Esophagus (tissue), 2 donors: ENCODE measurements around the gene SPINT2. TPM values are rescaled to one million over a fixed set of nuclear protein-coding genes. Genes with fewer than 3 reads are reported as not detected.

Experiments used
- H3K27ac ChIP-seq, 2 donors: one replicate each; pipeline ENCODE4 v1.5.1; 2013; ENCODE audit warnings: low read depth in 2 of 2, mild to moderate bottlenecking in 2 of 2, inconsistent platforms in 1 of 2, low read length in 1 of 2, moderate library complexity in 1 of 2
- H3K27me3 ChIP-seq, 2 donors: one replicate each; pipeline ENCODE4 v1.6.1; 2013; ENCODE audit warnings: low read length in 2 of 2, control low read depth in 1 of 2, mild to moderate bottlenecking in 1 of 2; ENCODE audit not compliant: insufficient read depth in 2 of 2, control insufficient read depth in 1 of 2
- H3K36me3 ChIP-seq, 2 donors: one replicate each; pipeline ENCODE4 v1.6.1; 2013; ENCODE audit warnings: low read length in 1 of 2; ENCODE audit not compliant: control insufficient read depth in 2 of 2, insufficient read depth in 2 of 2
- H3K4me1 ChIP-seq, 2 donors: one replicate each; pipeline ENCODE4 v1.6.1; 2013; ENCODE audit warnings: low read length in 1 of 2; ENCODE audit not compliant: control insufficient read depth in 2 of 2, insufficient read depth in 2 of 2
- H3K4me3 ChIP-seq, 2 donors: one replicate each; pipeline ENCODE4 v1.5.1; 2013; ENCODE audit warnings: low read length in 2 of 2, mild to moderate bottlenecking in 2 of 2, low read depth in 1 of 2, moderate library complexity in 1 of 2
- H3K9me3 ChIP-seq, 2 donors: one replicate each; pipeline ENCODE4 v1.6.1; 2013; ENCODE audit warnings: mild to moderate bottlenecking in 2 of 2, low read depth in 1 of 2, low read length in 1 of 2, moderate library complexity in 1 of 2; ENCODE audit not compliant: control insufficient read depth in 2 of 2, insufficient read depth in 1 of 2
- WGBS, 2 donors: extraction: QIAGEN DNeasy Blood & Tissue Kit; methylation state at CpG; one replicate each; pipeline ENCODE4 v1.1.7; 2013; 5-methylcytosine and 5-hydroxymethylcytosine counted together
- polyA plus RNA-seq, 2 donors: library from polyadenylated mRNA; stranded (reverse); fragments of 200-250 nt; gene quantifications; one replicate each; pipeline ENCODE4 v1.2.3, GENCODE V29; 2013
- donor health status: healthy with polysubstance abuse.
- donor health status: Bipolar disorder and iron deficiency.

Gene SPINT2
- polyA plus RNA-seq, 2 donors, result 230 to 334 TPM

DNA sequence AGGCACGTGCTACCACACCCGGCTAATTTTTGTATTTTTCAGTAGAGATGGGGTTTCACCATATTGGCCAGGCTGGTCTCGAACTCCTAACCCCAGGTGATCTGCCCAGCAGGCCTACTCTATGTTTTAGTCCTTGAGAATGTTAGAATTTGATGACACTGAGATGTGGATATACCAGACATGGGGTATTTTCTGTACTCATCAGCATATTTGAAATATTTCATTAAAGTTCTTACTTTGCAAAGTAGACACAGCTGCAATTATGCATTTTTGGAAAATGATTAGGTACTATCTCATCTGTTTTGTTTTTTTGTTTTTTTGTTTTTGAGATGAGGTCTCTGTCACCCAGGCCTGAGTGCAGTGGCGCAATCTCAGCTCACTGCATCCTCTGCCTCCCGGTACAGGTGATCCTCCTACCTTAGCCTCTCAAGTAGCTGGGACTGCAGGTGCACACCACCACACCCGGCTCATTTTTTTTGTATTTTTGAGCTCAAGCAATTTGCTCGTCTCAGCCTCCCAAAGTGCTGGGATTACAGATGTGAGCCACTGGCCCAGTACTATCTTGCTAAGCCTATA lies 12.7 kb downstream of the SPINT2 start:
- Histone ChIP-seq H3K4me3 (no peak overlapping the region), H3K27me3 (no peaks in the 10 kb centered on the region), H3K27ac (peak overlapping the region; percentile 73 to 77), H3K36me3 (no peaks in the 10 kb centered on the region), H3K4me1 (peaks cover 0 to 10% of the 10 kb centered on the region in 2 donors), H3K9me3 (no peaks in the 10 kb centered on the region)
- WGBS, 2 donors, result 86 to 91% methylated on average over 7 of the region's 7 CpGs

DNA sequence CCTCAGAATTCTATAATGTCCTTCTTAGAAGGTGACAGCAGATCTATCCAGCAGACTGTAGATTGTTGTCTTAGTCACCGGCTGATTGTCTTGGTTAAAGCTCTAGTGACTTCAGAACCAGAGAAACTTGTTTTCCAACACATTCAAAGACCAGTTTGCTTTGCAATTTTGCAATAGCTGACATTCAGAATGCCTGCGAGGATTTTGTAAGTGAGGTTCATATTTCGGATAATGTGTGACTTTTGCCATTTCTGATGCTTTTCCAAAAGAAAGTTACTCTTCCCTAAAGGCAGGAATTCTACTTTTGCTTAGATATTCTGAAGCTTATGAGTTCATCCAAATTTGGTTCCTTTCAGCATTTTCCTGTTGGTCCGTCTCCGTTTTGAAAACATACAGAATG lies 13.2 kb downstream of the SPINT2 start:
- WGBS, 2 donors, result 29 to 30% methylated on average over 5 of the region's 5 CpGs
- Histone ChIP-seq H3K9me3 (no peaks in the 10 kb centered on the region), H3K27me3 (no peaks in the 10 kb centered on the region), H3K36me3 (no peaks in the 10 kb centered on the region), H3K4me1 (peaks cover 0 to 10% of the 10 kb centered on the region in 2 donors), H3K4me3 (no peak overlapping the region), H3K27ac (peak overlapping the region in 1 of 2 donors; percentile 77)

DNA sequence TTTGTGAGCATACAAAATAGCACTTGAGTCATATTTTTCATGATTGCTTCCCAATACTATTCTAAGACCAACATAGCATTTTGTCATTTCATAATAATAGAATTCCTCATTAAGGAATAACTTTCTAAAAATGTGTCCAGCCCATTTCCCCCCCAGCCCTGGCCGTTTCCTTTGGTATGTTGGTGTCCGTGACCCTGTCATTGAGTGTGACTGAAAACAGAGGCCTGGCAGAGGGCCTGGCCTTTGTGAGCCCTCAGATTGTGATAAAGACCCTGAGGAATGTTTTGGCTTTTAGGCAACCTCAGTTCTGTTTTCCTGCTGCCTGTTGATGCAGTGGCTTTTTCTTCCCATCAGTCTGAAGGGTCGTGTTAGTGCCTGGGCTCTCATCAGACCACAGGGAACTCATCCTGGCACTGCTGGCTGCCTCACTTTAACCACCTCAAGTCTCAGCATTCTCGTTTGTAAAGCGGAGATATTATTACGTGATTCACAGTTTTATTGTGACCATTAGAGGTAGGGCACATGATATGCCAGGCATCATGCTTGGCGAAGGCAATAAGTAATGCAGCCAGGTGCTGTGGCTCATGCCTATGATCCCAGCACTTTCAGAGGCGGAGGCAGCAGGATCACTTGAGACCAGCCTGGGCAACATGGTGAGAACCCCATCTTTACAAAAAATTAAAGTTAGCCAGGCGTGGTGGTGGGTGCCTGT lies 13.8 kb downstream of the SPINT2 start:
- no peaks in the 10 kb centered on the region for H3K36me3 ChIP-seq
- peaks cover 0 to 10% of the 10 kb centered on the region in 2 donors for H3K4me1 ChIP-seq
- WGBS, 2 donors, result 48 to 54% methylated on average over 9 of the region's 9 CpGs
- H3K9me3 ChIP-seq, result no peaks in the 10 kb centered on the region
- peak overlapping the region; percentile 77 to 91 for H3K27ac ChIP-seq
- H3K27me3 ChIP-seq, result no peaks in the 10 kb centered on the region
- no peak overlapping the region for H3K4me3 ChIP-seq

DNA sequence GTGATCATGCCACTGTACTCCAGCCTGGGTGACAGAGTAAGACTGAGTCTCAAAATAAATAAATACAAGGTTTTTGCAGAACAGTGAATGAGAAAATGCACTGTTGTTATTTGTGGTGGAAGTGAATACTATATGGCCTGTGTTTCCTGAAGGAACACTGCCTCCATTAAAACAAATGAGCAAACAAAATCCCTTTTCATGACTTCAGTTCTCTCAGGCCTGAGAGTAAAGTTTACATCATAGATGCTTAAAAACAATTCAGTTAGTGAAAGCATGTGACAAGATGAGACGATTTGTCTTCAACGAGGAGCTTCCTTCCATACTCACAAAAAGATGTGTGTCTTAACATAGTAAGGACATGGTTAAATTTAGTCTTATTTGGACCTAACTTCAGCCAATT lies 14.4 kb downstream of the SPINT2 start:
- Histone ChIP-seq H3K36me3 (no peaks in the 10 kb centered on the region), H3K4me1 (peaks cover 0 to 14% of the 10 kb centered on the region in 2 donors)
- 52 to 63% methylated on average over 2 of the region's 2 CpGs for WGBS, 2 donors

DNA sequence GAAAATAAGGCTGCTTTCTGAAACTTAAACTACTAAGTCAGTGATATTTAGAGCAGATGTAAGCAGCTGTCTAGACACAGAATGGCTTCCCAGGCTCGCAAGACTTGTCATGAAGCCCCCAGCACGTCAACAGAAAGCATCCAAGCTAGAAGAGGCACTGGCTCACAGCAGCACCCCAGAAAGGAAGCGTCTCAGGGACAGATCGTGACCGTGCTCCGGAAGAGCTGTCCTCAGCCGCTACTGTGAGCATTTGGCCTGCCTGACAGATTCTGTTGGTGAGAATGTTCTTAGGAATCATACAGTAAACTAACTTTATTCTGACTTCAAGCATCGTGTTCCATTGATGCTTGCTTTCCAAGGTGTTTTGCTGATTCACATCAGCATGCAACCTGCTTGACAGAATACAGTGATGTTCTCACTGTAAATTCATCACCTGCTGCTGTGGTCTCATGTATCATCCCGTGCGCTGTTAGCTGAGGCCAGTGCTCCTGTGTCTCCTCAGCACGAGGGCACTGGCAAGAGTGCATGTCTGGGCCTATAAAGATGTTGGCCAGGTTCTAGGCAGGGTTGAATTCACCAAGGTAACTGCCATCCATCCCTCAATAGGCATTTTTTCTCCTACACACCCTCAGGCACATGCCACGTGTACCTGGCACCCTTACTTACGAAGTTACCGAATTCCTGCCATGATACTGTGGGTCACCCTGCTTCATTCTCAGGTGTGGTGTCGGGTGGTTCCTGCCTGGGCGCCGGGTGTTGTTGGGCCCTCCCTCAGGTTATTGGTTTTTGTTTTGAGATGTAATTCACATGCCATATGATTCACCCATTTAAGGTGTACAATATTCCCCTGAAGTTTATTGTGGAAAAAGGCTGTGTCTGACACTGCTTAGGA lies 15.9 kb downstream of the SPINT2 start:
- Histone ChIP-seq H3K4me1 (peaks cover 0 to 14% of the 10 kb centered on the region in 2 donors), H3K9me3 (no peaks in the 10 kb centered on the region), H3K36me3 (peaks cover 0 to 2% of the 10 kb centered on the region in 2 donors), H3K4me3 (no peak overlapping the region), H3K27ac (peak overlapping the region; percentile 10 to 73), H3K27me3 (no peaks in the 10 kb centered on the region)
- WGBS, 2 donors, result 57 to 58% methylated on average over 17 of the region's 17 CpGs

More for the DNA sequence above, 14.4 kb downstream of the SPINT2 start:
- H3K4me3 ChIP-seq, result no peak overlapping the region
- H3K27me3 ChIP-seq, result no peaks in the 10 kb centered on the region
- no peaks in the 10 kb centered on the region for H3K9me3 ChIP-seq
- H3K27ac ChIP-seq, result peak overlapping the region; percentile 77 to 91

DNA sequence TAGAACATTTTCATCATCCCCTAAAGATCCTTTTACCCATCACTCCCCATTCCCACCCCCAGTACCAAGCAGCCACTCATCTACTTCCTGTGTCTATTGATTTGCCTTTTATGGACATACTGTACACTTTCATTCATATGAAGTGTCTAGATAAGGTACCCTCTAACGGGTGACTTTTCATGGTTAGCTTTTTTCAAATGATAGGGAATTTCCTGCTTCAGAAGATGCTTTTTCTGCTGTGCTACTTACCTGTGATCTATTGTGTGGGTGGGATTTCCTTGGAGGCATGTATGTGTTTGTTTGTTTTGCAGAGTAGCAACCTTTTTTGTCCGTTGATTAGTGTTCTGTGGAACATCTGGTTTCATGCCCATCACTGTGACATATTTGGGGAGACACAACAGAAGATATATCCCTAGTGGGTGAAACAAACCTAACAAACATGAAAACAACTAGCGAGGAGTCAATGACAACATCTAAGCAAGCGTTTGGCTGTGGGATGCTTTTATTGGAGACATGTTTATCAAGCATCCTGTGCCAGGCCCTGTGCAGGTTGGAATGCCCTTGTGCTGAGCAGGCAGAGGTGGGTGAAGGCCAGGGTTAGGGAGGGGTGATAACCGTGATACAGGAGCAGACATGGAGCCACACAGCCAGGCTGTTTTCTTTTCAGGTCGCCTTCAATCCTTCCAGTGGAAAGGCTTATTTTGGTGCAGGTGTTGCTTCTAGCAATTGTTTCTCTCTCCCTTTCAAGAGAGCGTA lies 17.6 kb downstream of the SPINT2 start:
- Histone ChIP-seq H3K4me1 (peaks cover 0 to 14% of the 10 kb centered on the region in 2 donors), H3K27ac (no peak overlapping the region), H3K9me3 (no peaks in the 10 kb centered on the region), H3K4me3 (no peak overlapping the region), H3K36me3 (peaks cover 0 to 8% of the 10 kb centered on the region in 2 donors), H3K27me3 (no peaks in the 10 kb centered on the region)
- WGBS, 2 donors, result 63 to 69% methylated on average over 7 of the region's 7 CpGs

DNA sequence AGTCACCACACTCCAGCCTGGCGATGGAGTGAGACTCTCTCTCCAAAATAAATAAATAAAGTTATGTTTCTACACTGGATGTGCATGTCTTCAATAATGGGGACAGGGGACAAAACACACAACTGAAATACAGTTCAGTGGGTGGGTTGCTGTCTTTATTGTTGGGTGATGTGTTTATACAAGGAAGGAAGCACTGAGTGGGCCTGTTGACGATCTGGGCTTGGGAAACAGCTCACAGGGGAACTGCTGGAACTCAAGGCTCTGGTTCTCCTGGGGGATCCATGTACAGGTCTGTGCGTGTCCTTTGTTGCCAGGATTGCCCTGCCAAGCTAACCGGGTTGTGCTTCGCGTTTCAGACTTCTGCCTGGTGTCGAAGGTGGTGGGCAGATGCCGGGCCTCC lies 18.9 kb downstream of the SPINT2 start:
- H3K9me3 ChIP-seq, result no peaks in the 10 kb centered on the region
- H3K4me3 ChIP-seq, result no peak overlapping the region
- no peaks in the 10 kb centered on the region for H3K27me3 ChIP-seq
- peaks cover 0 to 11% of the 10 kb centered on the region in 2 donors for H3K4me1 ChIP-seq
- H3K36me3 ChIP-seq, result peaks cover 0 to 17% of the 10 kb centered on the region in 2 donors
- WGBS, 2 donors, result 65 to 80% methylated on average over 8 of the region's 8 CpGs
- peak overlapping the region in 1 of 2 donors; percentile 34 for H3K27ac ChIP-seq

DNA sequence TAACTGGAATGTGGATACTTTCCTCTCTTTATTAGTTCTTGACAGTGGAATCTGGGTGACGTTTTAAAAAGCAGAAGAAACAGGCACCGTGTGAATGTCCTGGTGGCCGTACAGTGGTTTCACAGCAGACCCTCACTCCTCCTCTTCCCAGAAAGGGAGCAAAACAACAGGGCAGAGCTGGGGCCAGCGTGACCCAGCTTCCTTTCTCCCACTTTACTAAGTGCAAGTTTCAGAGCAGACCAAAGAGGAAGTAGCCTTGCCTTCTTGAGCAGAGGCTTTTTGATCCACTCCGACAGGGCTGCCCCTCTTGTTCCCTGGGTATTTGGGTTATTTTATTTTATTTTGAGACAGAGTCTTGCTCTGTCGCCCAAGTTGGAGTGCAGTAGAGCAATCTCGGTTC lies 20.0 kb downstream of the SPINT2 start:
- Histone ChIP-seq H3K4me1 (peaks cover 0 to 9% of the 10 kb centered on the region in 2 donors), H3K27ac (no peak overlapping the region), H3K4me3 (no peak overlapping the region), H3K36me3 (peaks cover 0 to 24% of the 10 kb centered on the region in 2 donors), H3K27me3 (no peaks in the 10 kb centered on the region), H3K9me3 (no peaks in the 10 kb centered on the region)
- 66 to 82% methylated on average over 7 of the region's 7 CpGs for WGBS, 2 donors

DNA sequence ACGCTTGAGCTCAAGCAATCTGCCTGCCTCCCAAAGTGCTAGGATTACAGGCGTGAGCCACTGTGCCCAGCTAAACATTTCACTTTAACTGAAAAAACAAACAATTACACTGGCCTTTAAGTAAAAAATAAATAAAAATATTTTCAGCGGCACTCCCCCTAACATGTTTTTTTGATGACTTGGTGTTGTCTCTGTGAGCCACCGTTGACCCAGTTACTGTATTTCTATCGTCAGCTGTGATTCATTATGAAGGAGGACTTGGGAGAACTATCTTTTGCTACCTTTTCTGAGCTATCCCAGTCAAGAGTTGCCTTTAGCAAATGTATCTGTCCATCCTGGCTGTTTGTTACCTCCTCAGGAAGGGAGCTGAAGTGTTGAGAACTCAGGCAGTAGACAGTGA lies 21.2 kb downstream of the SPINT2 start:
- Histone ChIP-seq H3K27ac (no peak overlapping the region), H3K27me3 (no peaks in the 10 kb centered on the region), H3K36me3 (peaks cover 0 to 29% of the 10 kb centered on the region in 2 donors), H3K4me3 (no peak overlapping the region), H3K4me1 (peaks cover 6 to 13% of the 10 kb centered on the region in 2 donors), H3K9me3 (no peaks in the 10 kb centered on the region)
- 90 to 91% methylated on average over 5 of the region's 5 CpGs for WGBS, 2 donors
